Measurements from ENCODE around the gene DLK2.
"Not testable (repeated sequence)": the region's sequence is repeated elsewhere in the genome, so short reads cannot be mapped to it uniquely, and the experiment has no call there.

Gene DLK2

DNA sequence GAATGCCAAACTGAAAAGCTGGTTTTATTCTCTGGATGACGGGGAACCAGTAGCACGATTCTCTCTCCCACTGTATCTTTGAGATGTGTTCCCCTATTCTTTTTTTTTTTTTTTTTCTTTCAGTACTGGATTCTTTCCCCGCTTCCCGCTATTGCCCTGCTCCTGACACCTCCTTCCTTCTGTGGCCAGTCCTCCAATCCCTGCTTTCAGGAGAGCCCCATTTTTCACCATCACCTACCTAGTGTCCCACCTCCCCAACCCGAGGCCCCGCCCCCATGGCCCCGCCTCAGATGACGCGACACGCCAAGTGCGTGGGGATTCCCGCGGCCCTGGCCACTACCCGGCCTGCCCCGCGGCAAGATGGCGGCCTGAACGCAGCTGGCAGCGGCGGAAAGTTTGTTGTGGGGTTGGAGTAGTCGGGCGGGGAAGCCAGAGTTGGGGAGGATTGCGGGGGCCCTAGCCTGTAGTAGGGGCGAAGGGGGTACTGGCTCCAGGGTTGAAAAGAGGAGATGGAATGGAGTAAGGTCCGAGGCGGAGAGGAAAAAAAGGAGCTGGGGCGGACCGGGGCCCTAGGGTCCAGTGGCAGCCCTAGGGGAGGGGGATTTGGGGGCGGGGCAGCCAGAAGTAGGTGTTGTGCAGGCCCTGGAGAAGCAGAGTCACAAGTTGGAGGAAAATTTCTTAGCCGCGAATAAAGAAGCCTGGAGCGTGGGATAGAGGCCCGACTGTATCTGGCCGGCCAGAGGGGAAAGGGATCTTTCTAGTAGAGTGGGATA lies 22.1 kb upstream of the DLK2 start, which contains the start of gene TJAP1:
TSS of gene TJAP1 (plus strand) at position 336 of the 773 bp plus-strand sequence. CDS start 21,432 bp downstream, outside the sequence.
- H3K9me3 ChIP-seq (ENCODE audit: insufficient read depth, low read depth, low read length): no peaks in the 10 kb centered on the region
- H3K27me3 ChIP-seq (ENCODE audit: insufficient read depth, low read length): no peaks in the 10 kb centered on the region
- peak within 1 kb of the TSS; percentile 91 for H3K4me3 ChIP-seq (ENCODE audit: low read length)
- H3K36me3 ChIP-seq (ENCODE audit: insufficient read depth, low read depth, low read length): no peaks in the 10 kb centered on the region
- peaks cover 29% of the 10 kb centered on the region for H3K4me1 ChIP-seq (ENCODE audit: insufficient read depth, low read length)
- H3K9ac ChIP-seq (ENCODE audit: low read depth, low read length): peak within 1 kb of the TSS; percentile 85
- H3K27ac ChIP-seq (ENCODE audit: low read length): peak within 1 kb of the TSS; percentile 48

DNA sequence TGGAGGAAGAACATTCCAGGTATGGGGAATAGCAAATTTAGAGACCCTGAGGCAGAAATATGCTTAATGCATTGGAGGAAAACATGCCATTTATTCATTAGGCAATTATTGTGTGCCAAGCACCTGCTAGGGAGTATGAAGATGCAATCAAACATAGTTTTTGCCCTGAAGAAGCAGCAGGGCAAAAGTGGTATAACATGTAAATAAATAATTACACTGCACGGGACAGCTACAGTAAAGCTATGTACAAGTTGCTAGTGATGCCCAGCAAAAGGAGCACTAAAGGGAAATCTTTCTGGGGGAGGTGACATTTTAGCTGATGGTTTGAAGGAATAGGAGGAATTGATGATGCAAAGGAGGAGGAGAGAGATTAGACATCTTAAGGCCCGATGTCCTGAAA lies 21.4 kb upstream of the DLK2 start:
- Histone ChIP-seq H3K4me3 (ENCODE audit: low read length) (peak overlapping the region; percentile 91), H3K9ac (ENCODE audit: low read depth, low read length) (peak overlapping the region; percentile 85; the same call in 1 of the 2 replicates), H3K27me3 (ENCODE audit: insufficient read depth, low read length) (no peaks in the 10 kb centered on the region), H3K36me3 (ENCODE audit: insufficient read depth, low read depth, low read length) (no peaks in the 10 kb centered on the region), H3K4me1 (ENCODE audit: insufficient read depth, low read length) (peaks cover 22% of the 10 kb centered on the region), H3K27ac (ENCODE audit: low read length) (peak overlapping the region; percentile 7), H3K9me3 (ENCODE audit: insufficient read depth, low read depth, low read length) (no peaks in the 10 kb centered on the region)

DNA sequence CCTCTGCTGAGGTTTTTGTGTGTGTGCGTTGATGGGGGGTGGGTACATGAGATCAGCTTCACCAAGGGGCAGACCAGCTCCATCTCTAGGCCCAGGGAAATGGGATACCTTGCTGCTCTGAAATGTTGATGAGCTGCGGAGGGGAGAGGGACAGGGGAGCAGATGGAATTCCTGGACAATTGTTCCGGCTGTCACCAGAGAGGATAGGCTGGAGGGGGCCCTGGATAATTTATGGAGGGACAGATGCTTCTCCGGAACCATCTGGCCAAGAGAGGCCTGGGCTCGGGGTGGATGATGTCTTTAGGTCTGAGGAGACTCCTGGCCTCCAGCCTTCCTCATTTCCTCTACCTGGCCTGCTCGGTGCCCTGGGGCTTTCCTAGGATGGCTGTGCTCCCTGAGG lies 20.2 kb upstream of the DLK2 start:
- no peak overlapping the region for H3K27ac ChIP-seq (ENCODE audit: low read length)
- H3K4me1 ChIP-seq (ENCODE audit: insufficient read depth, low read length): peaks cover 14% of the 10 kb centered on the region
- H3K27me3 ChIP-seq (ENCODE audit: insufficient read depth, low read length): no peaks in the 10 kb centered on the region
- no peak overlapping the region for H3K4me3 ChIP-seq (ENCODE audit: low read length)
- no peaks in the 10 kb centered on the region for H3K36me3 ChIP-seq (ENCODE audit: insufficient read depth, low read depth, low read length)
- no peak overlapping the region for H3K9ac ChIP-seq (ENCODE audit: low read depth, low read length)
- no peaks in the 10 kb centered on the region for H3K9me3 ChIP-seq (ENCODE audit: insufficient read depth, low read depth, low read length)

DNA sequence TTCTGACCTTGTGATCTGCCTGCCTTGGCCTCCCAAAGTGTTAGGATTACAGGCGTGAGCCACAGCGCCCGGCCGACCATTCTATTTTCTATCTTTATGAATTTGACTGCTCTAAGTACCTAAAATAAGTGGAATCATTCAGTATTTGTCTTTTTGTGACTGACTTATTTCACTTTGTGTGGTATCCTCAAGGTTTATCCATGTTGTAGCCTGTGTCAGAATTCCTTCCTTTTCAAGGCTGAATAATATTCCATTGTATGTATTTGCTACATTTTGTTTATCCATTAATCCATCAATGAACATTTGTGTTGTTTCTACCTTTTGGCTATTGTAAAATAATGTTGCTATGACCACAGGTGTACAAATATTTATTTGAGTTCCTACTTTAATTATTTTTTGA lies 17.2 kb upstream of the DLK2 start:
- Histone ChIP-seq H3K27ac (ENCODE audit: low read length) (no peak overlapping the region), H3K27me3 (ENCODE audit: insufficient read depth, low read length) (no peaks in the 10 kb centered on the region), H3K9me3 (ENCODE audit: insufficient read depth, low read depth, low read length) (no peaks in the 10 kb centered on the region), H3K36me3 (ENCODE audit: insufficient read depth, low read depth, low read length) (no peaks in the 10 kb centered on the region), H3K4me3 (ENCODE audit: low read length) (no peak overlapping the region), H3K4me1 (ENCODE audit: insufficient read depth, low read length) (peaks cover 9% of the 10 kb centered on the region), H3K9ac (ENCODE audit: low read depth, low read length) (no peak overlapping the region)

DNA sequence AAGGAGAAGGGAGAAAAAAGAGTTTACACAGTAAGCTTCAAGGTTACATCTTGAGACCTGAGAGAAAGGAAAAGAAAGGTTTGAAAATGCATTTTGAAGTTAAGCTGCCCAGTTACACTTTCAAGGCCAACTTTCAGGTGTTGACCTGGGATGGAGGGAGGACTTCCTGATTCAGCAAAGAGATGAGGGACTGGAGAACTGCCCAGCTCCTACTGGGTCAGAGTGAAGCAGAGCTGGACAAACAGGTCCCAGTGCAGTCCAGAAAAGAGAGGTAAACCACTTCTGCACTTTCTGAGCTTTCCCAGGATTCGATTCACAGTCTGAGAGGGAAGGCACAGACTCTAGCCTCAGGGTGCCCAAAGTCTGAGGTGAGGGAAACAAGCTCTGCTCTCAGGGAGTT lies 16.1 kb upstream of the DLK2 start:
- no peak overlapping the region for H3K27ac ChIP-seq (ENCODE audit: low read length)
- H3K4me3 ChIP-seq (ENCODE audit: low read length): no peak overlapping the region
- H3K36me3 ChIP-seq (ENCODE audit: insufficient read depth, low read depth, low read length): no peaks in the 10 kb centered on the region
- H3K4me1 ChIP-seq (ENCODE audit: insufficient read depth, low read length): peaks cover 3% of the 10 kb centered on the region
- H3K9me3 ChIP-seq (ENCODE audit: insufficient read depth, low read depth, low read length): no peaks in the 10 kb centered on the region
- H3K27me3 ChIP-seq (ENCODE audit: insufficient read depth, low read length): no peaks in the 10 kb centered on the region
- H3K9ac ChIP-seq (ENCODE audit: low read depth, low read length): no peak overlapping the region

DNA sequence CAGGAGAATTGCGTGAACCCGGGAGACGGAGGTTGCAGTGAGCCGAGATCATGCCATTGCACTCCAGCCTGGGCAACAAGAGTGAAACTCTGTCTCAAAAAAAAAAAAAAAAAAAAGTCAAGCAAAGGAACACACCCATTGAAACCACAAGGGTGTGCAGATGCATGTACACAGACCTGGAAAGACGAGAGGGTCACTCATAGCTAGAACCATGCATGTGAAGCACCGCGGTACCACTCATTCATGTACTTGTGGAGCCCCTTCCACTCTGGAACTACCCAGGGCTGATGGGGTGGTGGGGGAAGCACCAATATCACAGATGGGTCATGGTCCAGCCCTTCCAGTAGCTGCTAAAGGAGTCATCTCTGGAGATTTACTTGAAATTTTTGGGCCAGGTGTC lies 14.6 kb upstream of the DLK2 start:
- Histone ChIP-seq H3K27me3 (ENCODE audit: insufficient read depth, low read length) (no peaks in the 10 kb centered on the region), H3K4me1 (ENCODE audit: insufficient read depth, low read length) (peaks cover 3% of the 10 kb centered on the region), H3K9me3 (ENCODE audit: insufficient read depth, low read depth, low read length) (no peaks in the 10 kb centered on the region), H3K4me3 (ENCODE audit: low read length) (no peak overlapping the region), H3K36me3 (ENCODE audit: insufficient read depth, low read depth, low read length) (no peaks in the 10 kb centered on the region), H3K27ac (ENCODE audit: low read length) (no peak overlapping the region), H3K9ac (ENCODE audit: low read depth, low read length) (no peak overlapping the region)

DNA sequence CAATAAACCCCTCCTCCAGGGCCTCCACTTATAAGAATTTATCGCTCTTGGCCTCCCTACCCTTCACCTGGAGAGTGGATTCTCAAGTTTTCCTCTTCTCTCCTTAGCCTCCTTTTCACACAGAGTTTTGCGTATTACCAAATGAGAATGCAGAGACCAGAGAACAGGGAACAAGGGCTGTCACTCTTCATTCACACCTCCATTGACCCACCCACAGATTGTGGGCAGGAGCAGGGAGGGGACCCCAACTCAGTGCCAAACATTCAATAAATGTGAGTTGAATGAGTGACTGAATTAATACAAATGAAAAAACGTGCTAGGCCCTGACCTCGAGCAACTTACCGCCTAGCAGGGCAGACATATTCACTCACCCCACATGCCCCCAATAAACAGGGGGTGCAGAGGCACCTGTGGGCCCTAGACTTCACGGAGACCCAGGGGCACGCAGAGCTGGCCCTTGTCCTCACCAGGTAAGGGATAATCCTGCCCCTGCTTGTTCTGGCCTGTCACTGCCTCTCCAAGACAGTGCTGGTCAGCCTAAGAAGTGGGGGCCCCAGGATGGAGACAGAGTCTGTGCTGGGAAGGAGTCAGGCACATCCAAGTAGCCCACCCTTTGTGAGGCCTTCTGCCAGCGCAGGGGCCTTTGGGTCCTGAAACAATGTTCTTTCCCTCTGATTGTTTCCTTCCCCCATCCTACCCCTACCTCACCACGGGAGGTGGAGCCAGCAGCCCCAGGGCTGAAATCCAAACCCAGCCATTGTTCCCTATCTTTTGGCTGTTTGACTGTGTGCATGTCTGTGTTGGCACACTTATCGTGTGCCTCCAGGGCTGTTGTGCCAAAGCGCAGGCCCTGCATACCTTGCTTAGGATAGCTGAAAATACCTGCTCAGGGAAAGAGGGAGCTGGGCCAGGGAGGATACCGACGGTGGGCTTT lies 13.7 kb upstream of the DLK2 start:
- peaks cover 3% of the 10 kb centered on the region for H3K4me1 ChIP-seq (ENCODE audit: insufficient read depth, low read length)
- H3K4me3 ChIP-seq (ENCODE audit: low read length): no peak overlapping the region
- no peak overlapping the region for H3K27ac ChIP-seq (ENCODE audit: low read length)
- no peaks in the 10 kb centered on the region for H3K9me3 ChIP-seq (ENCODE audit: insufficient read depth, low read depth, low read length)
- H3K9ac ChIP-seq (ENCODE audit: low read depth, low read length): no peak overlapping the region; the same call in 1 of the 2 replicates
- no peaks in the 10 kb centered on the region for H3K27me3 ChIP-seq (ENCODE audit: insufficient read depth, low read length)
- H3K36me3 ChIP-seq (ENCODE audit: insufficient read depth, low read depth, low read length): no peaks in the 10 kb centered on the region

DNA sequence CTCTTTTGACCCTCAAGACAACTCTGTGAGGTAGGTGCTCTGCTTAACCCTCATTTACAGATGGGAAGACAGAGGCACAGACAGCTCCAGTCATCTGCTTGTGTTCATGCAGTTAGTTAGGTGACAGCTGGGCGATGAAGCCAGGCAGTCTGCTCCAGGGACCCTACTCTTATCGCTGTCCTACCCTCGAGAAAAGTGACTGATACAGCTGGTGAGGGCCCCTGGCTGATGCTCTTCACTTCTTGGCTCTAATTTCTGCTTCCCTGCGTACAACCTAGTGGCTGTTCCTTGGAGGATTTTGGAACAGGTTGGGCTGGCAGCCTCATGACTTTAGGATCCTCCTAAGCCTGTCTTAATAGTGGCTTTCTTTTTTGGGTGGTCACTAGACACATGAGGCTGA lies 12.9 kb upstream of the DLK2 start:
- H3K9ac ChIP-seq (ENCODE audit: low read depth, low read length): no peak overlapping the region
- no peak overlapping the region for H3K27ac ChIP-seq (ENCODE audit: low read length)
- H3K27me3 ChIP-seq (ENCODE audit: insufficient read depth, low read length): no peaks in the 10 kb centered on the region
- H3K36me3 ChIP-seq (ENCODE audit: insufficient read depth, low read depth, low read length): no peaks in the 10 kb centered on the region
- no peaks in the 10 kb centered on the region for H3K9me3 ChIP-seq (ENCODE audit: insufficient read depth, low read depth, low read length)
- peaks cover 3% of the 10 kb centered on the region for H3K4me1 ChIP-seq (ENCODE audit: insufficient read depth, low read length)
- no peak overlapping the region for H3K4me3 ChIP-seq (ENCODE audit: low read length)

DNA sequence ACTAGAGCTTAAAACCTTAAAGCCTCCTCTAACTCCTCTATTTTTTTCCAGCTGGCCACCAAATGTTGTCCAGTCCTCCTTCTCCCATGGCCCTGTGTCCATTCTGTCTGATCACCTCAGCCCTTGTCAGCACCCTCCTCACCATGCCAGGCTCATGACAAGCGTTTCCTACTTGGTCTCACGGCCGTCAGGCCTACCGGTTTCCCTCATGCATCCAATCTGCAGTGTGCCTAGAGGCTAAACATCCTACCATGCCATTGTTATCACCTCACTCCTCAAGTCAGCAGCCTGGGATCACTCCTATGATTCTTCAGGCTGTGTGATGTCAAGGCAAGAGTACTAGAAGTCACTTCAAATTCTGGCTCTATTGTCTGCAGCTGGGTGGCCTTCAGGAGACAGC lies 12.4 kb upstream of the DLK2 start:
- H3K4me3 ChIP-seq (ENCODE audit: low read length): no peak overlapping the region
- H3K9me3 ChIP-seq (ENCODE audit: insufficient read depth, low read depth, low read length): no peaks in the 10 kb centered on the region
- H3K4me1 ChIP-seq (ENCODE audit: insufficient read depth, low read length): peaks cover 3% of the 10 kb centered on the region

DNA sequence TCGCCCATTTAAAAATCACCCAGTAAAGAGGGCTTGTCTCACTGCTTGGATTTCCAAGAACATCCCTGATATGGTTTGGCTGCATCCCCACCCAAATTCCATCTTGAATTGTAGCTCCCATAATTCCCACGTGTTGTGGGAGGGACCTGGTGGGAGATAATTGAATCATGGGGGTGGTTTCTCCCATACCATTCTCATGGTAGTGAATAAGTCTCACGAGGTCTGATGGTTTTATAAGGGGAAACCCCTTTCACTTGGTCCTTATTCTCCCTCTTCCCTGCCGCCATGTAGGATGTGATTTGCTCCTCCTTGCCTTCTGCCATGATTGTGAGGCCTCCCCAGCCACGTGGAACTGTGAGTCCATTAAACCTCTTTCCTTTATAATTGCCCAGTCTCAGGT lies 11.9 kb upstream of the DLK2 start:
- not testable (repeated sequence) for H3K36me3 ChIP-seq (ENCODE audit: insufficient read depth, low read depth, low read length); H3K9ac ChIP-seq (ENCODE audit: low read depth, low read length); H3K4me1 ChIP-seq (ENCODE audit: insufficient read depth, low read length); H3K27ac ChIP-seq (ENCODE audit: low read length); H3K27me3 ChIP-seq (ENCODE audit: insufficient read depth, low read length); H3K4me3 ChIP-seq (ENCODE audit: low read length); H3K9me3 ChIP-seq (ENCODE audit: insufficient read depth, low read depth, low read length)

More for the DNA sequence above, 12.4 kb upstream of the DLK2 start:
- H3K27ac ChIP-seq (ENCODE audit: low read length): no peak overlapping the region
- H3K9ac ChIP-seq (ENCODE audit: low read depth, low read length): no peak overlapping the region
- 0 out of 2 replicates have a peak, but pooled peaks cover under 1% of the 10 kb centered on the region for H3K27me3 ChIP-seq (ENCODE audit: insufficient read depth, low read length)
- H3K36me3 ChIP-seq (ENCODE audit: insufficient read depth, low read depth, low read length): no peaks in the 10 kb centered on the region

DNA sequence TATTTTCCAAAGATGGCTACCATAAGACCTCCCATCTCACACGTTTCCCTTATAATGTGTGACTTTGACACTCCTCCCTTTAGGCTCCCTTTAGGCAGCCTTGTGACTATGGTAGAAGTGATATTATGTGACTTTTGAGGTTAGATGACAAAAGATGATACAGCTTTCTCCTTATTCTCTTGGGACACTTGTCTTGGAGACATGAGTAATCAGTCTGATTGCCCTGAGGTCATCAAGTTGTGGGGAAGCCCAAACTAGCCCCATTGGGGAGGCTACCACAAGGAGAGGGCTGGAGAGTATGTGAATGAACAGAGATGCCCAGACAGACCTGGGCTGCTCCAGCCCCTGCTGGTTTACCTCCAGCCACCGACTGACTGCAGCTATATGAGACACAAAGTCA lies 10.6 kb upstream of the DLK2 start:
- Histone ChIP-seq H3K36me3 (ENCODE audit: insufficient read depth, low read depth, low read length) (no peaks in the 10 kb centered on the region), H3K9ac (ENCODE audit: low read depth, low read length) (no peak overlapping the region), H3K4me1 (ENCODE audit: insufficient read depth, low read length) (peaks cover 3% of the 10 kb centered on the region), H3K27me3 (ENCODE audit: insufficient read depth, low read length) (peaks cover 10% of the 10 kb centered on the region; the same call in 1 of the 2 replicates), H3K27ac (ENCODE audit: low read length) (no peak overlapping the region), H3K9me3 (ENCODE audit: insufficient read depth, low read depth, low read length) (no peaks in the 10 kb centered on the region), H3K4me3 (ENCODE audit: low read length) (no peak overlapping the region)

All from iPS-20b (cell line).